Renal pelvis (tissue), 4 donors: ENCODE results near the gene NECAB3. TPM values are rescaled to one million over a fixed set of nuclear protein-coding genes. Genes with fewer than 3 reads are reported as not detected.
"Not testable (repeated sequence)": the region's sequence is repeated elsewhere in the genome, so short reads cannot be mapped to it uniquely, and the experiment has no call there.

Source experiments
- DNase-seq: peaks from one replicate; pipeline ENCODE4 v3.0.0-alpha.2; 2013
- polyA plus RNA-seq, 3 donors: library from polyadenylated mRNA; unstranded; fragments of 120-200 nt; gene quantifications; one replicate each; pipeline ENCODE4 v1.2.1, GENCODE V29; 2013; ENCODE audit not compliant: insufficient read length in 3 of 3

NECAB3 gene
- polyA plus RNA-seq, 3 donors = 17.2 to 23.2 (median 19.2) TPM

DNA sequence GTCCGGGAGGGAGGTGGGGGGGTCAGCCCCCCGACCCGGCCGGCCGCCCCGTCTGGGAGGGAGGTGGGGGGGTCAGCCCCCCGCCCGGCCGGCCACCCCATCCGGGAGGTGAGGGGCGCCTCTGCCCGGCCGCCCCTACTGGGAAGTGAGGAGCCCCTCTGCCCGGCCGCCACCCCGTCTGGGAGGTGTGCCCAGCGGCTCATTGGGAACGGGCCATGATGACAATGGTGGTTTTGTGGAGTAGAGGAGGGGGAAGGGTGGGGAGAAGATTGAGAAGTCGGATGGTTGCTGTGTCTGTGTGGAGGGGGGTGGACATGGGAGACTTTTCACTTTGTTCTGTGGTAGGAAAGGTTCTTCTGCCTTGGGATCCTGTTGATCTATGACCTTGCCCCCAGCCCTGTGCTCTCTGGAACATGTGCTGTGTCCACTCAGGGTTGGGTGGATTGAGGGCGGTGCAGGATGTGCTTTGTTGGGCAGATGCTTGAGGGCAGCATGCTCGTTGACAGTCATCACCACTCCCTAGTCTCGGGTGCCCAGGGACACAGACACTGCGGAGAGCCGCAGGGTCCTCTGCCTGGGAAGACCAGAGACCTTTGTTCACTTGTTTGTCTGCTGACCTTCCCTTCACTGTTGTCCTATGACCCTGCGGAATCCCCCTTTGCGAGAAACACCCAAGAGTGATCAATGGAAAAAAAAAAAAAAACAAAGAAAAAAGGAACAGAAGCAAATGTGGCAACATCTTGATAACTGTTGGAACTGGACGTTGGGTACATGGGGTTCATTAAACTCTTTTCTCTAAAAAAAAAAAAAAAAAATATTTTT is 27.6 kb upstream of the NECAB3 start:
- DNase-seq = no peak

DNA sequence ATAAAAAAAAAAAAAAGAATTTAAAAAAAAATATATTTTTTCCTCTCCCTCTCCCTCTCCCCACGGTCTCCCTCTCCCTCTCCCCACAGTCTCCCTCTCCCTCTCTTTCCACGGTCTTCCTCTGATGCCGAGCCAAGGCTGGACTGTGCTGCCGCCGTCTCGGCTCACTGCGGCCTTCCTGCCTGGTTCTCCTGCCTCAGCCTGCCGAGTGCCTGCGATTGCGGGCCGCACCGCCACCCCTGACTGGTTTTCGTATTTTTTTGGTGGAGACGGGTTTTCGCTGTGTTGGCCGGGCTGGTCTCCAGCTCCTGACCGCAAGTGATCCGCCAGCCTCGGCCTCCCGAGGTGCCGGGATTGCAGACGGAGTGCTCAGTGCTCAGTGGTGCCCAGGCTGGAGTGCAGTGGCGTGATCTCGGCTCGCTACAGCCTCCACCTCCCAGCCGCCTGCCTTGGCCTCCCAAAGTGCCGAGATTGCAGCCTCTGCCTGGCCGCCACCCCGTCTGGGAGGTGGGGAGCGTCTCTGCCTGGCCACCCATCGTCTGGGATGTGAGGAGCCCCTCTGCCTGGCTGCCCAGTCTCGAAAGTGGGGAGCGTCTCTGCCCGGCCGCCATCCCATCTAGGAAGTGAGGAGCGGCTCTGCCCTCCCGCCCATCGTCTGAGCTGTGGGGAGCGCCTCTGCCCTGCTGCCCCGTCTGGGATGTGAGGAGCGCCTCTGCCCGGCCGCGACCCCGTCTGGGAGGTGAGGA is 26.6 kb upstream of the NECAB3 start:
- not testable (repeated sequence) for DNase-seq

DNA sequence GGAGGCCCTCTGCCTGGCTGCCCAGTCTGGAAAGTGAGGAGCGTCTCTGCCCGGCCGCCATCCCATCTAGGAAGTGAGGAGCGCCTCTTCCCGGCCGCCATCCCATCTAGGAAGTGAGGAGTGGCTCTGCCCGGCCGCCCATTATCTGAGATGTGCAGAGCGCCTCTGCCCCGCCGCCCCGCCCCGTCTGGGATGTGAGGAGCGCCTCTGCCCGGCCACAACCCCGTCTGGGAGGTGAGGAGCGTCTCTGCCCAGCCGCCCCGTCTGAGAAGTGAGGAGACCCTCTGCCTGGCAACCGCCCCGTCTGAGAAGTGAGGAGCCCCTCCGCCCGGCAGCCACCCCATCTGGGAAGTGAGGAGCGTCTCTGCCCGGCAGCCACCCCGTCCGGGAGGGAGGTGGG is 24.7 kb upstream of the NECAB3 start:
- DNase-seq = not testable (repeated sequence)

DNA sequence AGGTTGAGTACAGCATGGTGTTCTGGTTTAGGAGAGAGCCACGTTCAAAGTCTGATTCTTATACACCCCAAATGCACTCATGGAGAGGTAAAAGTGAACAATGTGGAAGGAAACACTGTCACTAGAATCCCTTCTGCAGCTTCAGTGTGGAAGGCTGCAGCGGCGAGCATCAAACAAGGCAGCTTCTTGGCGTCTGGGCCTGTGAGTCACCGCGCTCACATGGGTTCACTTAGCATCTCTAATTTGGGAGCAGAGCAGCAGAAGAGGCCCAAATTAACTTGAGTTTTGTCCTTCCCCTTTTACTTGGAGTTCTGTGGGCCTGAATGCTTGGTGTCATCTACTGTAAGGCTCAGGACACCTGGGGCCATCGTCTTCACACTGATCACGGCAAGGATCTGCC is 22.9 kb upstream of the NECAB3 start:
- DNase-seq = no peak

DNA sequence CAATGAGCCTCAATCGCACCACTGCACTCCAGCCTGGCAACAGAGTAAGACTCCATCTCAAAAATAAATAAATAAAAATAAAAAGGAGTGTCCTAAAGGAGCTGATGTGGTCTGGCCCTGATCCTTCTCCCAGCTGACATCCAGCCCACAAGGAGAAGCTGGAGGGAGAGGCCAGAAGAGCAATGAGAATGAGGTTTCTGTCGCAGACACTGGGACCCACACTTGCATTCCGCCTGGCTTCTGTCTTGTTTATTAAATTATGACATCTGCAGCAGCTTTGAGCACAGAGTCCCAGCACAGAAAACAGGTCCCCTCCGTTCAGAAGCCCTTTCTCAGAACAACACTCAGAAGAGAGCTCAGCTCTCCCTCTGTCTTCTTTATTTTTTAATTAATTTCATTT is 22.2 kb upstream of the NECAB3 start:
- DNase-seq = no peak

DNA sequence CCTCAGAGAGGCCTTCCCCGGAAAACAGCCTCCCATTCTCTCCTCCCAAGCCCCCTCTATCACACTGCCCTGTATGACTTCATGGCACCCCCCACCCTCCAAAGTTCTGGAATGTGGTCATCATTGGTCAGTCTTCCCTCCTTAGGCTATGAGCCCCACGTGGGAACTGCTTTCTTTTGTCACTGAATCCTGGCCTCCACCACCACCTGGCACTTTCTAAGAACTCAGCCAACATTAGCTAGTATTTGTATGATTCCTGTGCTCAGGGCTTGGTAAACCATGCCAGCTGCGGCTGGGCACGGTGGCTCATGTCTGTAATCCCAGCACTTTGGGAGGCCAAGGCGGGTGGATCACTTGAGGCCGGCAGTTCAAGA is 20.4 kb upstream of the NECAB3 start:
- DNase-seq = no peak

GRCh38 chr20:33693741-33694638 is 19.8 kb upstream of the NECAB3 start:
- DNase-seq = no peak

- no peak for DNase-seq
These were observed 19.1 kb upstream of the NECAB3 start for GRCh38 chr20:33693289-33693688.

- DNase-seq = no peak
These were observed 15.7 kb upstream of the NECAB3 start for GRCh38 chr20:33689973-33690372.

- no peak for DNase-seq
These were observed 15.3 kb upstream of the NECAB3 start for GRCh38 chr20:33689493-33689892.

DNA sequence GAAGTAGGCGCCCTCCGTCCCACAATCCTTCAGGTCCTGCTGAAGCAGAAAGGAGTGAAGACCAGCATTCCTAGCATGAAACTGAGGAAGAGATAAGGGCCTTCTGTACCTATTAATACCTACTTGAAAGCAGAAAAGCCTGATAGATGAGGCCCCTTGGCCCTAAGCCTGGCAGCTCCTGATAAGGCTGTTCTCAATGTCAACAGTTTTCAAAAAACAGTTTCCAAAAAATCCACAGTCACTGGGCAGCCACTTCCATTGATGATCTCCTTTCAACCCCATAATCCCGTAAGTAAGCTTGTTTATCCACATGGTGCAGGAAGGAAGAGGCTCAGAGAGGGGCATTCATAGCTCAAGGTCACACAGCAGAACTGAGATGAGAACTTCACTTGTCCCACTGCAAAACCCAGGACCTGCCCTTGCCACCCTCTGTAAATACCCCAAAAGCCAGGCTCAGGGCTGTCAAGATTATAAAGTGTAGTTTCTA is 14.8 kb upstream of the NECAB3 start:
- DNase-seq = no peak

GRCh38 chr20:33687993-33688937 is 14.0 kb upstream of the NECAB3 start:
- DNase-seq = no peak

GRCh38 chr20:33687370-33687915 is 13.2 kb upstream of the NECAB3 start:
- DNase-seq = no peak

- no peak for DNase-seq
These were observed 12.7 kb upstream of the NECAB3 start for GRCh38 chr20:33686984-33687366.

DNA sequence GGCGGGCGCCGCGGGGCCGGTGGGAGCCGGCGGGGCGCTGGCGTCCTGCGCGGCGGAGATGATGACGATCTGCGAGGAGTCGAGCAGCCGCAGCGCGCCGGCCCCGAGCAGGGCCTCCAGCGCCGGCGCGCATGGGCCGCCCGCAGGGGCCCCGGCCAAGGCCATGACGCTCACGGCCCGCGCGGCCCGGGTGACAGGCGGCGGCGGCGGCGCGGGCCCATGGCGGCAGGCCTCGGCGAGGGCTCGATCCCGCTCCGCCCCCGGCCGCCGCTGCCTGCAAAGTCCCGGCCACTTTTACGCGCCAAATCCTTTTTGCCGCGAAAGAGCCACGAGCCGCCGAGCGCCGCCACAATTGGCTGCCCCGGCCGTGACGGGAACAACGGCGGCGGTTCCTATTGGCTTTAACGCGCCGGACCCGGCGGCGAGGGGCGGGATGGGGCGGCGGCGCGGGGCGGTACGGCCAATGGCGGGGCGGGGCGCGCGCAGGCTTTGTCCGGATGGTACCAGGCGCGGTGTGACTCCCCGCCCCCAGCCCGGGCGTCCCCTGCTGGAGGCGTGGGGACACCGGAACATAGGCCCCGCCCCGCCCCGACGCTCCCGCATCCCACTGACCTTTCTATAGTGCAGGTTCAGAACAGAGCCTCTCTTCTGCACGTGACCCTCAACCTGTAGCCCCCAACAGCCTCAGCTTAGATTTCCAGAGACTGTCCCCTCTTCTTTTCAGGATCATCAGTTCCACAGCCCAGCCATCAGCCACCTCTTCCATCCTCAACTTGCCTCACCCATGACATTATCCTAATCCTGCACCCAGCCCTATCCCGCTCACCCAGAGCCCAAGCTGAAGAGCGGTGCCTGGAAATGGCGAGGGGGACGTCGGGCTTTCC is 12.1 kb upstream of the NECAB3 start, which contains the start of gene E2F1:
TSS of gene E2F1 (minus strand) at position 286 of the 884 bp plus-strand sequence. CDS start at position 165, 121 bp downstream.
- DNase-seq = peak; percentile 95

DNA sequence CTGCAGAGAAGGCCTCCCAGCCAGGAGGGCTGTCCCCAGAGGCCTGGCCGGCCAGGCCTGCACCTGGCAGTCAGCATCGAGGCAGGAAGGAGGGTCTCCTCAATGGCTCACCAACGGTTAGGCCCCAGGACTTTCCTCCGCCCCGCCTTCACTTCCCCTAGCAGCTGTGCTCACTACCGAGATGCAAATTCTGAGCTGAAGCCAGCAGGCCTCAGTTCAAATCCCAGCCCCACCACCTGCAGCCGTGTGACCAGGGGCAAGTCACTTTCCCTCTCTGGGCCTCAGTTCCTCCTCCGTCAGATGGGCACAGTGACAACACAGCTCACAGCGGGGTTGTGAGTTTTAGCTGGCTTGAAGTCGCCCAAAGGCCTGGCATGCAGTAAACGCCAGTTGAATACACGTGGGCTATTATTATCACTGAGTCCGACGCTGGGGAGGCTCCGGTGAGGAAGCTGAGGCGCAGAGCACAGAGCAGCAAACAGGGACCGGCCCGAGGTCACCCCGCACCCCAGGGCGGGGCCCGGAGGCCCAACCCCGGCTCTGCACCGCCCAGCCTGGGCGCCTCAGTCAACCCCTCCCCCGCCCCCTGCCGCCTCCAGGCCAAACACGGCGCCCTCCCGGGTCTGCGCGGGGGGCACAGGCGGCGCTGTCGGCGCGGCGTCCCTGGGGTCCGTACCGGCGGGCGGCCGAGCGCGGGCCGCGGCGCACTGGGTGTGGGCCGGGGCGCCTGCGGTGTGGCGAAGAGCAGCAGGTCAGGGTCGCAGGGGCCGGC is 11.3 kb upstream of the NECAB3 start:
- DNase-seq = no peak

- DNase-seq = no peak
These were observed 10.5 kb upstream of the NECAB3 start for GRCh38 chr20:33684533-33685327.
